Astrocyte of the spinal cord (primary cell): ENCODE results near the gene THSD7B.

Experiments
- DNase-seq: peaks from one replicate; pipeline ENCODE4 v3.0.0; 2011; ENCODE audit warnings: low read depth, low spot score
- H3K4me3 ChIP-seq: 2 replicates; pipeline ENCODE4 v1.5.1; 2011; ENCODE audit warnings: low read depth, mild to moderate bottlenecking, low read length, moderate library complexity
- CTCF ChIP-seq: IDR thresholded peaks from 2 replicates; pipeline ENCODE4 v1.5.1; 2012; ENCODE audit warnings: low read depth, mild to moderate bottlenecking, low read length, inconsistent platforms
- in situ Hi-C: cut with HindIII; loops from 2 replicates; pipeline ENCODE4 v1.10.0; 2017; ENCODE audit warnings: low sequenced_read_pairs

The THSD7B gene

GRCh38 chr2:137287913-137288639 lies 522.7 kb downstream of the THSD7B start:
- H3K4me3 ChIP-seq: no peak overlapping the region
- in situ Hi-C loops: no loop called here
- DNase-seq: no peak
- TF ChIP-seq CTCF: no peak

GRCh38 chr2:137291836-137292570 lies 526.7 kb downstream of the THSD7B start:
- no peak overlapping the region for H3K4me3 ChIP-seq

GRCh38 chr2:137298377-137298776 lies 533.0 kb downstream of the THSD7B start:
- in situ Hi-C loops: no loop called here
- no peak for TF ChIP-seq CTCF
- no peak for DNase-seq
- no peak overlapping the region for H3K4me3 ChIP-seq

More at GRCh38 chr2:137291836-137292570, 526.7 kb downstream of the THSD7B start:
- no peak for TF ChIP-seq CTCF
- in situ Hi-C loops: no loop called here
- DNase-seq: no peak

- TF ChIP-seq CTCF: no peak
Observed at GRCh38 chr2:137300987-137301386, 535.6 kb downstream of the THSD7B start.

GRCh38 chr2:137302957-137303356 lies 537.6 kb downstream of the THSD7B start:
- in situ Hi-C loops: no loop called here
- no peak overlapping the region for H3K4me3 ChIP-seq
- no peak for DNase-seq
- TF ChIP-seq CTCF: no peak

More at GRCh38 chr2:137300987-137301386, 535.6 kb downstream of the THSD7B start:
- in situ Hi-C loops: no loop called here
- no peak overlapping the region for H3K4me3 ChIP-seq
- DNase-seq: no peak

- no peak for DNase-seq
- H3K4me3 ChIP-seq: no peak overlapping the region
- TF ChIP-seq CTCF: no peak
- in situ Hi-C loops: no loop called here
Observed at GRCh38 chr2:137316075-137316474, 550.7 kb downstream of the THSD7B start.
